Skeletal muscle satellite cell (primary cell): Measurements from ENCODE around the gene KY.

Source experiments
- H3K27me3 ChIP-seq: 2 replicates; pipeline ENCODE4 v1.7.0; 2013; ENCODE audit warnings: low read length; ENCODE audit not compliant: control insufficient read depth, insufficient read depth
- H3K36me3 ChIP-seq: 2 replicates; pipeline ENCODE4 v1.7.0; 2013; ENCODE audit warnings: mild to moderate bottlenecking, control low read depth, low read length; ENCODE audit not compliant: insufficient read depth
- H3K4me1 ChIP-seq: 2 replicates; pipeline ENCODE4 v1.7.0; 2013; ENCODE audit warnings: low read length; ENCODE audit not compliant: control insufficient read depth, insufficient read depth
- H3K4me2 ChIP-seq: 2 replicates; pipeline ENCODE4 v1.7.0; 2013; ENCODE audit warnings: mild to moderate bottlenecking, low read length
- H3K4me3 ChIP-seq: 2 replicates; pipeline ENCODE4 v1.7.0; 2013; ENCODE audit warnings: low read length
- H3K9ac ChIP-seq: 2 replicates; pipeline ENCODE4 v1.7.0; 2013; ENCODE audit warnings: mild to moderate bottlenecking, low read depth, low read length, moderate library complexity
- H3K9me3 ChIP-seq: replicated peaks from 2 replicates; pipeline ENCODE4 v1.7.0; 2013; ENCODE audit warnings: mild to moderate bottlenecking, control low read depth, low read length

The KY gene

GRCh38 chr3:134687642-134688041, 36.8 kb upstream of the KY start:
- H3K27me3 ChIP-seq: no peaks in the 10 kb centered on the region
- no peaks in the 10 kb centered on the region for H3K36me3 ChIP-seq
- H3K4me2 ChIP-seq: no peak overlapping the region
- H3K4me3 ChIP-seq: no peak overlapping the region
- H3K9ac ChIP-seq: no peak overlapping the region
- peaks cover 15% of the 10 kb centered on the region for H3K4me1 ChIP-seq
- no peaks in the 10 kb centered on the region for H3K9me3 ChIP-seq

GRCh38 chr3:134685929-134686802, 35.3 kb upstream of the KY start:
- Histone ChIP-seq H3K4me2 (peak overlapping the region; percentile 17), H3K4me3 (no peak overlapping the region), H3K36me3 (no peaks in the 10 kb centered on the region), H3K27me3 (no peaks in the 10 kb centered on the region), H3K4me1 (peaks cover 29% of the 10 kb centered on the region), H3K9me3 (no peaks in the 10 kb centered on the region), H3K9ac (no peak overlapping the region)

- Histone ChIP-seq H3K4me3 (no peak overlapping the region), H3K4me2 (no peak overlapping the region), H3K27me3 (peaks cover 9% of the 10 kb centered on the region), H3K9ac (no peak overlapping the region), H3K9me3 (no peaks in the 10 kb centered on the region), H3K4me1 (peaks cover 29% of the 10 kb centered on the region), H3K36me3 (no peaks in the 10 kb centered on the region)
Measured at GRCh38 chr3:134682196-134682880, 31.5 kb upstream of the KY start.

GRCh38 chr3:134681522-134681900, 30.7 kb upstream of the KY start:
- no peak overlapping the region for H3K9ac ChIP-seq
- H3K4me1 ChIP-seq: peaks cover 25% of the 10 kb centered on the region
- peaks cover 12% of the 10 kb centered on the region for H3K27me3 ChIP-seq
- H3K4me3 ChIP-seq: no peak overlapping the region
- no peaks in the 10 kb centered on the region for H3K36me3 ChIP-seq
- no peaks in the 10 kb centered on the region for H3K9me3 ChIP-seq
- H3K4me2 ChIP-seq: no peak overlapping the region

DNA sequence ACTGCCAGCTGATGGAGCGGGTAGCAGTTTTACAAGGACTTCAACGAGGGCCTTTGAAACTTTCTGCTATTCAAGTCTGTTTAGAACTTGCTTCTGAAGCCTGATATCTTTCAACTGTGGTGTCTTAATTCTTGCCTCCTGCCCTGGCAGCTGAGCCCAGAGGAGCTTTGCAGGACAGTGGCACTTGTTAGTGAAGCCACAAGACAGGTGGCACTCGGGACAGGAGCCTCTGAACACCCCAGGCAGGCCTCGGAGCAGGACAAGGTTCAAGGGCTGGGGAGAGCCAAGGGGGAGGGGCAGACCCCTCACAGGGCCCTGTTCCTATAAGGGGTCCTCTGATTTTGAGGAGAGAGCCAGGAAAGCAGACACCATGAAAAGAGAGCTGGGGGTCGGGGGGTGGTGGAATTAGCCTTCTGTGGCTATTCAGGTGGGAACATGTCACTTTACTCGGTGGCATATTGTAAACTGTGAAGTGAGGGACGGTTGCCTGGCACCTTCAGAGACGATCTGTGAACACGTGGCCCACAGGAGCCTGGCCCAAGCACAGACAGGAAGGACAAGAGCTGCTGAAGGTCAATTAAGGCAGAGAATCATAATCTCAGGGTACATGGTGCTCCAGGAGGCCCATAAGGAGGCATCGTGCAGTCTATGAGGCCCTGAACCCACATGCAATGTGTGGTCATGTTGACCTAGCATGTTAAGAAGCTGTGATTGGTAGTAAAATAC, 30.1 kb upstream of the KY start:
- Histone ChIP-seq H3K36me3 (no peaks in the 10 kb centered on the region), H3K4me2 (no peak overlapping the region), H3K9ac (no peak overlapping the region), H3K9me3 (no peaks in the 10 kb centered on the region), H3K27me3 (peaks cover 12% of the 10 kb centered on the region), H3K4me1 (peaks cover 19% of the 10 kb centered on the region), H3K4me3 (no peak overlapping the region)

DNA sequence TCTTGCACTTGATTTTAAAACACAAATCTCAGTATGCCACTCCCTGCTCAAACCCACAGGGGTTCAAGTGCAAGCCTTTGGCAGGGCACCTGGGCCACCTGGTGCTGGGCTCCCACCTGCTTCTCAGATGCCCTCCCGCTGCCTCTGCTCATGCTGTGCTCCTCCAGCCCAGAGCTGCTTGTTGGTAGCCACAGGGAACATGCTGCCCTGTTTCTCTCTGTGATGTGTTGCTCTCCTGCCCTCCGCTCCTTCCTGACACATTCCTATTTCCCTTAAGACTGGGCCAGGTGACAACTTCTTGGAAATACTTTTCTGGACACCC, 27.1 kb upstream of the KY start:
- no peak overlapping the region for H3K4me3 ChIP-seq
- H3K27me3 ChIP-seq: peaks cover 12% of the 10 kb centered on the region
- H3K9me3 ChIP-seq: peaks cover 5% of the 10 kb centered on the region
- H3K36me3 ChIP-seq: no peaks in the 10 kb centered on the region
- no peak overlapping the region for H3K9ac ChIP-seq
- H3K4me1 ChIP-seq: peaks cover 15% of the 10 kb centered on the region
- no peak overlapping the region for H3K4me2 ChIP-seq

- Histone ChIP-seq H3K27me3 (peaks cover 12% of the 10 kb centered on the region), H3K4me2 (no peak overlapping the region), H3K4me1 (peaks cover 12% of the 10 kb centered on the region), H3K9me3 (peaks cover 10% of the 10 kb centered on the region), H3K9ac (no peak overlapping the region), H3K4me3 (no peak overlapping the region), H3K36me3 (no peaks in the 10 kb centered on the region)
Measured at GRCh38 chr3:134677196-134677986, 26.6 kb upstream of the KY start.

DNA sequence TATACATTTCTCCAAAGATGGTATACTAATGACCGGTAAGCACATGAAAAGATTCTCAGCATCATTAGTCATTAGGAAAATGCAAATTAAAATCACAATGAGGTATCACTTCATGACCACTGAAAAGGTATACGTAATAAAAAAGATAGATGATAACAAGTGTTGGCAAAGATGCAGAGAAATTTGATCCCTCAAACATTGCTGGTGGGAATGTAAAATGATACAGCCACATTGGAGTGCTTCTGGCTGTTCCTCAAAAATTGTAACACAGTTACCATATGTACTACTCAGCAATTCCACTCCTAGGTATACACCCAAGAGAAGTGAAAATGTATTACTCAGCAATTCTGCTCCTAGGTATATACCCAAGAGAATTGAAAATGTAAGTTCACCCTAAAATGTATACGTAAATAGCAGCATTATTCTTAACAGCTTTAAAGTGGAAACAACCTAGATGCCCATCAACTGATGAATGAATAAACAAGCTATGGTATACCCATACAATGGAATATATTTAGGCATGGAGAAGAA, 25.0 kb upstream of the KY start:
- Histone ChIP-seq H3K36me3 (no peaks in the 10 kb centered on the region), H3K9ac (no peak overlapping the region), H3K27me3 (peaks cover 12% of the 10 kb centered on the region), H3K4me3 (no peak overlapping the region), H3K9me3 (peaks cover 10% of the 10 kb centered on the region), H3K4me2 (no peak overlapping the region), H3K4me1 (no peaks in the 10 kb centered on the region)

GRCh38 chr3:134672571-134672970, 21.7 kb upstream of the KY start:
- Histone ChIP-seq H3K4me3 (no peak overlapping the region), H3K9me3 (peaks cover 10% of the 10 kb centered on the region), H3K27me3 (peaks cover 5% of the 10 kb centered on the region), H3K9ac (no peak overlapping the region), H3K4me2 (no peak overlapping the region), H3K4me1 (no peaks in the 10 kb centered on the region), H3K36me3 (no peaks in the 10 kb centered on the region)

DNA sequence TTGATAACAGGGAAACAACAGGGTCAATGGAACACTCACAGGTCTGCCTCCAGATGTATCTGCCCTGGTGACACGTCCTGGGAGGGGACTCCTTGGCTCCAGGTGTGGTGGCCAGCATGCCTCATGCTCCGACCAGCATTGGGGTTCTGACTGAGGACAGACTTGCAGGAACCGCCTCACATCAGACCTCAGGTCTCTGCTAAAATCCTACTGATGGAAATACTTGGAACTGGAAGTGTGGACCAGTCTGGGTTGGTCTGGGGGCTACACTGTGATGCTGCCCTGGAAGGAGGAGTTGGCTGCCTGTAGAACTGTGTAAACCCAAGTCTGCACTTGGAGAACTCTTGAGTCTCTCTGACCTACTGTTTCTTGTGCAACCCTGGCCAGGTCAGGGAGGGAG, 17.1 kb upstream of the KY start:
- Histone ChIP-seq H3K9ac (no peak overlapping the region), H3K27me3 (no peaks in the 10 kb centered on the region), H3K9me3 (peaks cover 5% of the 10 kb centered on the region), H3K4me2 (no peak overlapping the region), H3K4me3 (no peak overlapping the region), H3K4me1 (peaks cover 24% of the 10 kb centered on the region), H3K36me3 (no peaks in the 10 kb centered on the region)

DNA sequence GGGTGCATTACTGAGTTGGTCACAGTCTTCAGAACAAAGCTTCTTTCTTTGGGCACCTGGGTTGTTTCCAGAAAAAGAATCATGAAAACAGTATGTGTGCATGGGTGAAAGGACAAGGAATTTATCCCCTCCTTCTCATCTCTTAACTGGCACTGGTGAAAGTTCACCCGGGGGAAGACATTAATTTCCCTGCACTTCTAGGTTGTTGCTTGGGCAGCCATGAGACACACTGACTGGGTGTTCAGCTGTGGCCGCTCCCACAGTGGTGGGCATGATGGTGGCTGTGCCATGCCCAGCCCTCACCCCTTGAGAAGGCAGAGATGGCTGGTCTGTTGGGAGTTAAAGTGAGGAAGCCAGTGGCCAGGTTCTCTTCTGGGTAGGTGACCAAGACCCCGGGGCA, 16.6 kb upstream of the KY start:
- H3K4me1 ChIP-seq: peaks cover 24% of the 10 kb centered on the region
- no peaks in the 10 kb centered on the region for H3K36me3 ChIP-seq
- no peaks in the 10 kb centered on the region for H3K27me3 ChIP-seq
- no peak overlapping the region for H3K9ac ChIP-seq
- H3K4me2 ChIP-seq: no peak overlapping the region
- H3K4me3 ChIP-seq: no peak overlapping the region
- H3K9me3 ChIP-seq: no peaks in the 10 kb centered on the region
